ENCODE measurements around the gene ZP1.

Gene ZP1

GRCh38 chr11:60851327-60852104, 15.8 kb upstream of the ZP1 start:
- DNase-seq (ENCODE audit: low spot score): no peak
- H3K27ac ChIP-seq: no peak overlapping the region
- POLR2A ChIA-PET (ENCODE audit: low non-redundant PET): no interaction called here
- CTCF ChIA-PET: interaction anchor here (1.5 kb wide), 1 partner anchor 48 kb away, joined by 4 read pairs; no protein-coding TSS in a partner anchor
- no peak for TF ChIP-seq CTCF (conservative IDR thresholded peaks at IDR 0.05; ENCODE audit: low read depth)

DNA sequence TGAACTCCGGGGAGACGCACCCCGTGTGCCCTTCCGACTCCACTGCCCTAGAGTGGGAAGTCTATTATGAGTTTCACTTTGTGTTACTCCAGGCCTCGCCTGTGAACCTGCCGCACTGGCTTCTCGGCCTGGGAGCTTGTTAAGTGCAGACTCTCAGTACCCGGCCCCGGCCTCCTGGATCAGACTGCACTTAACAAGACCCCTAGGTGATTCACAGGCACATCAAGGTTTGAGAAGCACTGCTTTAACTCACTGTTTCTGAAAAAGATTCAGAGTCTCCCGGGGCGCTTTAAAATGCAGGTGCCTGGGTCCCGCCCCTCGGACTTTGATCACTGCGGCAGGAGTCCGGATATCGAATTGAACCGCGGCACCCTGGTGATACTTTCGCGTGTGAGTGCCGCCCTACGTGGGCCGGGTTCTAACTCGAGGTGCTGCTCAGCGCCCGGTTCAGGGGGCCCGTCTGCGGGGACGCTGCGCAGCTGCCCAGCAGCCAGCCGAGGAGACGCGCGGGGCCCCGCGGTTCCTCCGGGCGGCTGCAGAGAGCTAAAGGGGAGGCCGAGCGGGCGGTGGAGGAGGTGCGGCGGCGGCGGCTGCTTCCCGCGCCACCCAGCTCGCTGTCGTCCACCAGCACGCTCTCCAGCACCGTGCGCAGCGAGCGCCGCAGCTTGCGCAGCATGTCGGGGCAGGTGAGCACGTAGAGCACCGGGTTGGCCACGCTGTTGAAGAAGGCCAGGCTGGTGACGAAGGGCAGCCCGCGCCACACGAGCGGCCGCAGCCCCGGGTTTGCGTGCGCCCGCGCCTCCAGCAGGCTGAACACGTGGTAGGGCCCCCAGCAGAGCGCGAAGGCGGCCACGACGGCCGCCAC, 15.0 kb upstream of the ZP1 start:
- H3K27ac ChIP-seq: no peak overlapping the region
- ChIA-PET POLR2A (ENCODE audit: low non-redundant PET) (no interaction called here), CTCF (interaction anchor here (0.5 kb wide), 1 partner anchor 506 kb away, joined by 4 read pairs; no protein-coding TSS in a partner anchor)
- TF ChIP-seq CTCF (conservative IDR thresholded peaks at IDR 0.05; ENCODE audit: low read depth): no peak
- no peak for DNase-seq (ENCODE audit: low spot score)

GRCh38 chr11:60852982-60853950, 14.1 kb upstream of the ZP1 start:
- ChIA-PET CTCF (no interaction called here), POLR2A (ENCODE audit: low non-redundant PET) (no interaction called here)
- no peak for DNase-seq (ENCODE audit: low spot score)
- H3K27ac ChIP-seq: no peak overlapping the region
- TF ChIP-seq CTCF (conservative IDR thresholded peaks at IDR 0.05; ENCODE audit: low read depth): no peak

GRCh38 chr11:60854140-60854846, 13.0 kb upstream of the ZP1 start:
- TF ChIP-seq CTCF (conservative IDR thresholded peaks at IDR 0.05; ENCODE audit: low read depth): no peak
- ChIA-PET POLR2A (ENCODE audit: low non-redundant PET) (no interaction called here), CTCF (no interaction called here)
- no peak for DNase-seq (ENCODE audit: low spot score)
- H3K27ac ChIP-seq: no peak overlapping the region

GRCh38 chr11:60854847-60855725, 12.3 kb upstream of the ZP1 start:
- no peak for DNase-seq (ENCODE audit: low spot score)
- no peak overlapping the region for H3K27ac ChIP-seq
- ChIA-PET POLR2A (ENCODE audit: low non-redundant PET) (interaction anchor here (0.7 kb wide), 1 partner anchor 9 kb away, joined by 3 read pairs; no protein-coding TSS in a partner anchor), CTCF (interaction anchor here (0.7 kb wide), 1 partner anchor 85 kb away, joined by 4 read pairs; no protein-coding TSS in a partner anchor)
- TF ChIP-seq CTCF (conservative IDR thresholded peaks at IDR 0.05; ENCODE audit: low read depth): no peak
